Activated naive CD4-positive, alpha-beta T cell treated with anti-CD3 and anti-CD28 coated beads, Interleukin-2, amount 10 ng/mL, durations not matched to agents 5 hours and 36 hours (primary cell): Measurements from ENCODE around the gene ASTN2. TPM values are rescaled to one million over a fixed set of nuclear protein-coding genes. Genes with fewer than 3 reads are reported as not detected.

ENCODE experiments used
- total RNA-seq, 2 experiments: library from RNA; stranded (reverse); gene quantifications; one replicate each; pipeline ENCODE4 v1.2.3, GENCODE V29; 2021

The ASTN2 gene, protein sequence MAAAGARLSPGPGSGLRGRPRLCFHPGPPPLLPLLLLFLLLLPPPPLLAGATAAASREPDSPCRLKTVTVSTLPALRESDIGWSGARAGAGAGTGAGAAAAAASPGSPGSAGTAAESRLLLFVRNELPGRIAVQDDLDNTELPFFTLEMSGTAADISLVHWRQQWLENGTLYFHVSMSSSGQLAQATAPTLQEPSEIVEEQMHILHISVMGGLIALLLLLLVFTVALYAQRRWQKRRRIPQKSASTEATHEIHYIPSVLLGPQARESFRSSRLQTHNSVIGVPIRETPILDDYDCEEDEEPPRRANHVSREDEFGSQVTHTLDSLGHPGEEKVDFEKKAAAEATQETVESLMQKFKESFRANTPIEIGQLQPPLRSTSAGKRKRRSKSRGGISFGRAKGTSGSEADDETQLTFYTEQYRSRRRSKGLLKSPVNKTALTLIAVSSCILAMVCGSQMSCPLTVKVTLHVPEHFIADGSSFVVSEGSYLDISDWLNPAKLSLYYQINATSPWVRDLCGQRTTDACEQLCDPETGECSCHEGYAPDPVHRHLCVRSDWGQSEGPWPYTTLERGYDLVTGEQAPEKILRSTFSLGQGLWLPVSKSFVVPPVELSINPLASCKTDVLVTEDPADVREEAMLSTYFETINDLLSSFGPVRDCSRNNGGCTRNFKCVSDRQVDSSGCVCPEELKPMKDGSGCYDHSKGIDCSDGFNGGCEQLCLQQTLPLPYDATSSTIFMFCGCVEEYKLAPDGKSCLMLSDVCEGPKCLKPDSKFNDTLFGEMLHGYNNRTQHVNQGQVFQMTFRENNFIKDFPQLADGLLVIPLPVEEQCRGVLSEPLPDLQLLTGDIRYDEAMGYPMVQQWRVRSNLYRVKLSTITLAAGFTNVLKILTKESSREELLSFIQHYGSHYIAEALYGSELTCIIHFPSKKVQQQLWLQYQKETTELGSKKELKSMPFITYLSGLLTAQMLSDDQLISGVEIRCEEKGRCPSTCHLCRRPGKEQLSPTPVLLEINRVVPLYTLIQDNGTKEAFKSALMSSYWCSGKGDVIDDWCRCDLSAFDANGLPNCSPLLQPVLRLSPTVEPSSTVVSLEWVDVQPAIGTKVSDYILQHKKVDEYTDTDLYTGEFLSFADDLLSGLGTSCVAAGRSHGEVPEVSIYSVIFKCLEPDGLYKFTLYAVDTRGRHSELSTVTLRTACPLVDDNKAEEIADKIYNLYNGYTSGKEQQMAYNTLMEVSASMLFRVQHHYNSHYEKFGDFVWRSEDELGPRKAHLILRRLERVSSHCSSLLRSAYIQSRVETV (N-terminal part only)
- total RNA-seq: 1 to 10 TPM; 2.9 to 3.2 TPM

DNA sequence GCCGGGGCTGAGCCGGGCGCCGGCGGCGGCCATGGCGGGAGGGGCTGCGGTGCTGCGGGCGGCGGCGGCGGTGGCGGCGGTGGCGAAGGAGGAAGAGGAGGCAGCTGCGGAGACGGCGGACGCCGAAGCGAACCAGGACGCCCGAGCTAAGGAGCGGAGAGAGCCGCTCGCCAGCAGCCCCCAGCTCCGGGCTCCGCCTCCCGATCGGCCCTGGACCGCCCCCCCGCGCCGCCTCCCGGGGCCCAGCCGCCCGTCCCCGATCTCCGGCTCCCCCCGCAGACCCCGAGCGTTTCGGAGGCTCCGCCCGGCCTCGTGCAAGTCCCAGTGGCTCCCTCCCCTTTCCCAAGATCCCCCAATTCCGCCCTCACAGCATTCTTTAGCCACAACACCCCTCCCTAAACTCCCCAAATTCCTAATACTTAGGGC is at the start of gene ASTN2:
Gene ASTN2, minus strand, starts transcription at position 152 of the 426 bp plus-strand sequence. Its CDS starts 119 bp downstream, at position 33.

DNA sequence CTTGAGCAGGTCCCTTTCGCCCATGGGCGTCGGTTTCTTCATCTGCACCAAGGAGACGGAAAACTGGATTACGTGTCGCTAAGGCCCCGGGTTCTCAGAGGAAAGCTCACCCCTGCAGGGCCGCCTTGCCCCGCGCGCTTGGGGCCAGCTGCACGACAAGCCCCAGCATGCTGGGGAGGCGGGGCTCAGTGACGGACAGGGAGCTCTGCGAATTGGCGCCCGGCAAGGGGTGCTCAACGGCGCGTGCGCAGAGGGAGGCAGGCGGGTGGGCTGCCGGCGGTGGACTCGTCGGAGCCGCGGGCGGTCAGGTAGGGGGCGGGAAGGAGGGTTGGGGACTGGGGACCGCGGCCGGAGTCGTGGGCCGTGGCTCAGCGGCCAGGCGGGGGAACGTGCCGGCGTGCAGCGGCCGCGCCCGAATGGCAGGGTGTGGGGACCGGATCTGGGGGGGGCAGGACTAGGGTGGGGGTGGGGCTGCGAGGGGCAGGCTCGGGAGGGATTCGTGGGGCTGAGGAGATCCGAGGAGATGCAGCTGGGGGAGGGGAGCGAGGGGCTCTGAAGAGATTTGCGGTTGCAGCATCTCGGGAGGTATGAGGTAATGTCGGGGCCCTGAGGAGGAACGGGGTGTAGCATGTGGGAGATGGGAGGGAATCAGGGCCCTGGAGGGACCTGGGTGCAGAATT is 727.6 kb downstream of the ASTN2 start, which contains the start of gene TRIM32:
Gene TRIM32, plus strand, starts transcription at position 232 of the 680 bp plus-strand sequence. CDS start 10,438 bp downstream, outside the sequence.

